T-helper 17 cell (primary cell): ENCODE measurements around the gene DHX16. TPM values are rescaled to one million over a fixed set of nuclear protein-coding genes. Genes with fewer than 3 reads are reported as not detected.

Experiments used
- ATAC-seq: fragments of 150-1000 bp; cut with Tn5 transposase; 2 replicates; pipeline ENCODE4 v1.10.0; 2021; ENCODE audit warnings: mild to moderate bottlenecking, moderate library complexity
- DNase-seq, 3 donors: peaks; one replicate each; pipeline versions ENCODE4 v3.0.0 to v3.0.0-alpha.2; 2020 to 2021
- H3K9me3 ChIP-seq: one replicate; pipeline ENCODE4 v1.7.0; 2013; ENCODE audit warnings: low read length, mild to moderate bottlenecking; ENCODE audit not compliant: control insufficient read depth, poor library complexity, severe bottlenecking
- H3K27ac Mint-ChIP-seq: one replicate; pipeline ENCODE4 v1.8.0; 2022; ENCODE audit warnings: mild to moderate bottlenecking, moderate library complexity, mixed read lengths
- H3K27me3 Mint-ChIP-seq: one replicate; pipeline ENCODE4 v1.8.0; 2022; ENCODE audit warnings: mixed read lengths
- H3K36me3 Mint-ChIP-seq: one replicate; pipeline ENCODE4 v1.8.0; 2022; ENCODE audit warnings: low read depth, mixed read lengths
- H3K4me1 Mint-ChIP-seq: one replicate; pipeline ENCODE4 v1.8.0; 2022; ENCODE audit warnings: mild to moderate bottlenecking, mixed read lengths
- H3K4me3 Mint-ChIP-seq: one replicate; pipeline ENCODE4 v1.8.0; 2022; ENCODE audit warnings: mild to moderate bottlenecking, moderate library complexity, mixed read lengths
- total RNA-seq, 4 donors: library from RNA in 2 of 4; stranded (reverse) in 2 of 4; gene quantifications; one replicate each; pipeline ENCODE4 v1.2.3 and lab custom pipeline; 2022 to 2026

DHX16 gene
- total RNA-seq, 2 donors from 2014 or later, result 23.5 to 25.6 TPM

- H3K4me1 Mint-ChIP-seq, result peaks cover 48% of the 10 kb centered on the region
- peaks cover 23% of the 10 kb centered on the region for H3K36me3 Mint-ChIP-seq
- peak overlapping the region; percentile 97 for H3K27ac Mint-ChIP-seq
- H3K4me3 Mint-ChIP-seq, result peak overlapping the region; percentile 100
- no peaks in the 10 kb centered on the region for H3K27me3 Mint-ChIP-seq
- no peak for ATAC-seq
- H3K9me3 ChIP-seq, result no peaks in the 10 kb centered on the region
- no peak for DNase-seq
Measured at GRCh38 chr6:30688569-30688968, 15.8 kb upstream of the DHX16 start.

GRCh38 chr6:30687659-30688431 lies 15.0 kb upstream of the DHX16 start:
- peaks cover 48% of the 10 kb centered on the region for H3K4me1 Mint-ChIP-seq
- H3K27ac Mint-ChIP-seq, result peak overlapping the region; percentile 97
- H3K27me3 Mint-ChIP-seq, result no peaks in the 10 kb centered on the region
- no peaks in the 10 kb centered on the region for H3K9me3 ChIP-seq
- H3K4me3 Mint-ChIP-seq, result peak overlapping the region; percentile 100
- ATAC-seq (no peak), DNase-seq (no peak)
- peaks cover 26% of the 10 kb centered on the region for H3K36me3 Mint-ChIP-seq

DNA sequence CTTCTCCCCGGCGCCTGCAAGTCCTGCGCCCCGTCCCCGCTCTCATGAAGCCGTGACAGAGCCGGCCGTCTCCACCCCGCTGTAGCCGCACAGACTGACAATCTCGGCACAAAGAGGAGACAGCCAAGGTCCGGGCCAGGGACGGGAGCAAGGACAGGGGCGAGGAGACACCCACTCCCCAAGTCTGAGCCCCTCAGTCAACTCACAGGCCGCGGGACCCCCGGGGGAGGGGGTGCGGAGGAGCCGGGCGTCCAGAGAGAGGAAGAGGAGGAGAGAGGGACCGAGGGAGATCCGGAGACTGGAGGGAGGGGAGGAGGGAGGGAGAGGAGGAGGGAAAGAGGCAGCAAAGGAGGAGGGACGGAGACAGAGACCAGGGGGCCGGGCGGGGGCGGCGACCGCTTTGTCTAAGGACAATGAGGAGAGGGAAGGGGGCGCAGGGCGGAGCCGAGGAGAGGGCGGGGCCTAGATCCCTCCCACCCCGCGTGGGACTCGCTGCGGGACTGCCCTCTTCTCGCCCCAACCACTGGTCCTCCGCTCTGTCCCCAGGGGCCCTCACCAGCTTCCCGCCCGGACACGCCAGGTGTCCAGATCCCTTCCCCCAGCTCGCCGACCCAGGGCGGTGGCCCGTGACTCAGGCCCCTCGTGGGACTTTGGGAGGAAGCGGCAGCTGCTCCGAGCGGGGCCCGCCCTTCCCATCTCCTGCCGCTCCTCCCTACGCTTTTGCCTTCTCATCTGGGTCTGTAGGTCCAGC lies 14.3 kb upstream of the DHX16 start:
- peak; percentile 36 for ATAC-seq
- H3K4me3 Mint-ChIP-seq, result peak overlapping the region; percentile 100
- peaks cover 29% of the 10 kb centered on the region for H3K36me3 Mint-ChIP-seq
- peak overlapping the region; percentile 97 for H3K27ac Mint-ChIP-seq
- peaks cover 52% of the 10 kb centered on the region for H3K4me1 Mint-ChIP-seq
- peak; percentile 32 to 77 (median 76) for DNase-seq
- H3K27me3 Mint-ChIP-seq, result no peaks in the 10 kb centered on the region
- no peaks in the 10 kb centered on the region for H3K9me3 ChIP-seq

DNA sequence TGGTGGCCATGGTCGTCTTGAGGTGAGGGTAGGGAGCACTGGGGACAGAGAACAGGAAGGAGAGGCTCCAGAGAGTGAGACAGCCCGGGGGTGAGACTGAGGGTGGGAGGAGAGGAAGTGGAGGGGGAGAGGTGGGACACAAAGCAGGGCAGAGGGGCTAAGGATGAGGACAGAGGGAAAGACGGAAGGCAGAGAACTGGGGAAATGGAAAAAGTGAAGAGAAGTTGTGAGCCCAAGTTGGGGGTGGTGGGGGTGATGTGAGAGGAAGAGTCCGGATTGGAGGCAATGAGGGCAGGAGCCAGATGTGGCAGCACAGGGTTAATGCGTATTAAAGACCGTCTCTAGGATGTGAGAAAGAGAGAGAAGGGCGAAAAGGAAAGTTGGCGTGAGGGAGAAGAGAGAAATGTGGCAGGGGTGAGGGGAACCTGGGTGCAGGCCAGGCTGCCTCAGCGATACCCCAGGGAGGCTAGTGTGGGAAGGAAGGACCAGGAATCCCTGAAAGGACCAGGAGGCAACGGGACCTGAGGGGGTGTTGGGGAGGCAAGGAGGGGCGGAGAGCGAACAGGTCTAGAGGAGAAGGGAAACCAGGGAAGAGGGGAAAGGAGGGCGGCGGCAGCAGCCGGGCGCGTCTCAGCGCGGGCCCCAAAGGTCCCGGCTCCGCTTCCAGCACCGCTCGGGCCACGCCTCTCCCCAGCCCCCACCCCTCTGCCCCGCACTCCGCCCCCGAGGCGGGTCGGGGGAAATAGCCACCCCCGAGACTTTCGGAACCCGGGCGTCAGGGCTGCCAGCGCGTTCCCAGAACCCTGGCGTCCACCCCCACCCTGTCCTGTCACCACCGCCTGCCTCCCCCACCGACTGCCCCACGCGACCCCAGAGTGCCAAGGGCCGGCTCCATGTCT lies 13.5 kb upstream of the DHX16 start, which contains the start of gene PPP1R18:
Gene PPP1R18 (minus strand): TSS at position 637 of the 899 bp plus-strand sequence. CDS start 627 bp downstream, at position 10.
- Mint-ChIP-seq H3K4me3 (peak within 1 kb of the TSS; percentile 100), H3K4me1 (peaks cover 56% of the 10 kb centered on the region), H3K27me3 (no peaks in the 10 kb centered on the region), H3K27ac (peak within 1 kb of the TSS; percentile 97), H3K36me3 (peaks cover 30% of the 10 kb centered on the region)
- peak; percentile 69 to 80 (median 78) for DNase-seq
- H3K9me3 ChIP-seq, result no peaks in the 10 kb centered on the region
- ATAC-seq, result peak; percentile 61

- no peaks in the 10 kb centered on the region for H3K27me3 Mint-ChIP-seq
- peaks cover 57% of the 10 kb centered on the region for H3K4me1 Mint-ChIP-seq
- H3K36me3 Mint-ChIP-seq, result peaks cover 34% of the 10 kb centered on the region
- H3K27ac Mint-ChIP-seq, result peak overlapping the region; percentile 97
- ATAC-seq (no peak), DNase-seq (peak in 1 of 3 donors; percentile 18)
- peak overlapping the region; percentile 100 for H3K4me3 Mint-ChIP-seq
- no peaks in the 10 kb centered on the region for H3K9me3 ChIP-seq
Measured at GRCh38 chr6:30685157-30686008, 12.6 kb upstream of the DHX16 start.

GRCh38 chr6:30684386-30685156 lies 11.8 kb upstream of the DHX16 start:
- ATAC-seq, result no peak
- peaks cover 34% of the 10 kb centered on the region for H3K36me3 Mint-ChIP-seq
- H3K4me1 Mint-ChIP-seq, result peaks cover 55% of the 10 kb centered on the region
- H3K27ac Mint-ChIP-seq, result peak overlapping the region; percentile 97
- H3K4me3 Mint-ChIP-seq, result peak overlapping the region; percentile 100
- H3K27me3 Mint-ChIP-seq, result no peaks in the 10 kb centered on the region
- H3K9me3 ChIP-seq, result no peaks in the 10 kb centered on the region
- DNase-seq, result peak in 2 of 3 donors; percentile 23 to 40

DNA sequence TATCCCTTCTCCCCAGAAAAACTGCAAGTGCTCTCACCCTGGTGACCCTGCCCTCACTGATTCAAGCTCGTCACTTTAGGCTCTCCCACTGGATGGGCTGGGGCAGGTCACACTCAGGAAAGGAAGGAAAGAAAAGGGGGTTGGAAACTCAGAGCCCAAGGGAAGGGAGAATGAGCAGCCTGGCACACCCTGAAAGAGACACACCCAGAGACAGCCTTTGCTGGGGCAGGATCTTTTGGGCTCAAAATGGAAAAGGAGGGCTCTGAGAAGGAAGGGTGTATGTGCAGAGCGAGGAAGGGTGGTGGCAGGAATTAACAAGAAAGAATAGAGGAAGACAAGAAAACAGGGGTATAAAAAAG lies 11.2 kb upstream of the DHX16 start:
- H3K4me1 Mint-ChIP-seq, result peaks cover 55% of the 10 kb centered on the region
- H3K27ac Mint-ChIP-seq, result peak overlapping the region; percentile 97
- H3K9me3 ChIP-seq, result no peaks in the 10 kb centered on the region
- DNase-seq (no peak), ATAC-seq (no peak)
- peaks cover 36% of the 10 kb centered on the region for H3K36me3 Mint-ChIP-seq
- H3K27me3 Mint-ChIP-seq, result no peaks in the 10 kb centered on the region
- H3K4me3 Mint-ChIP-seq, result peak overlapping the region; percentile 100

GRCh38 chr6:30683183-30683979 lies 10.6 kb upstream of the DHX16 start:
- ATAC-seq (no peak), DNase-seq (no peak)
- Mint-ChIP-seq H3K27ac (peak overlapping the region; percentile 97), H3K4me3 (peak overlapping the region; percentile 100), H3K36me3 (peaks cover 37% of the 10 kb centered on the region), H3K27me3 (no peaks in the 10 kb centered on the region), H3K4me1 (peaks cover 53% of the 10 kb centered on the region)
- no peaks in the 10 kb centered on the region for H3K9me3 ChIP-seq

DNA sequence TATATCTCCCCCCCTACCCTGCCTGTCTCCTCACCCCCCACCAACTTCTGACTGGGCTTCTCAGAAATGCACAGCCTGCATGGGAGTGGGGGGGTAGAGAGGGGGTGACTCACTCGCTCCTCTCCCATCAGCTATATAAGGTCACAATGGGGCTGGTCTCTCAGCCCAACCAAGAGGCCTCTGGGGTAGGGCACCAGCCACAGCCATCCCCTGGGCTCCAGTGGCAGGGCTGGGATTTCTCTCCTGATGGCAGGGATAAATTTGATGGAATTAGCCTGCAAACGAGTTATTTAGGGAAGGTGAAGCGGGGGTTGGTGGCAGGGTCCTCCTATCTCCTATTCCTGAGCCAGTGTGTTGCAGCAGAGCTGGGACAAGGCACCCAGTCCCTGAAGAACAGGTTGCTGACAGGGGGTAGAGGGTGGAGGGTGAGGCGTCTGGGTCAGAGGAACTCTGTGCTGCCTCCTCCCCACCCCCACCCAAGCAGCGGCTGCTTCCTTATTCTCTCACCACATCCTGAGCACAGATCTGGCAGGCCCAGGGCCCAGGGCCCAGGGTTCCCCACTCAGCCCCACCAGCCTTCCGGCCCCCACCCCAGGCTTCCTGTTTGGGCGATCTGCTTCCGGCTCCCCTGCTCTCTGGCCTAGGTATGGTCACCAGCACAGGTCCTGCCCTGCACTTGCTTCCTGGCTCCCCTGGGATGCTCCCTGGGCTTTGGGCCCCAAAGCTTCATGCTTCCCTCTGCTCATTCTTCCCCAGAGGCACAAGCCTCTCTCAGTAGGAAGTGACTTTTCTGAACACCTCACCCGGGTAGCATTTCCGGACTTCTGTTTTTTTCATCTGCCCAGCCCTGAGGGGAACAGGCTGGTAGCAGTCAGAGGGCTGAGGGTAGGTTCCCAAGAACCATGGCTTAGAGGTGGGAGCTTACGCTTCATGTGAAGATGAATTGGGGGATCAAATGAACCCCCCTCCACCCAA lies 9.6 kb upstream of the DHX16 start:
- H3K27ac Mint-ChIP-seq, result peak overlapping the region; percentile 97
- peaks cover 45% of the 10 kb centered on the region for H3K4me1 Mint-ChIP-seq
- DNase-seq, result peak; percentile 73 to 82 (median 77)
- no peaks in the 10 kb centered on the region for H3K9me3 ChIP-seq
- no peaks in the 10 kb centered on the region for H3K27me3 Mint-ChIP-seq
- peak; percentile 77 for ATAC-seq
- peak overlapping the region; percentile 100 for H3K4me3 Mint-ChIP-seq
- H3K36me3 Mint-ChIP-seq, result peaks cover 37% of the 10 kb centered on the region

DNA sequence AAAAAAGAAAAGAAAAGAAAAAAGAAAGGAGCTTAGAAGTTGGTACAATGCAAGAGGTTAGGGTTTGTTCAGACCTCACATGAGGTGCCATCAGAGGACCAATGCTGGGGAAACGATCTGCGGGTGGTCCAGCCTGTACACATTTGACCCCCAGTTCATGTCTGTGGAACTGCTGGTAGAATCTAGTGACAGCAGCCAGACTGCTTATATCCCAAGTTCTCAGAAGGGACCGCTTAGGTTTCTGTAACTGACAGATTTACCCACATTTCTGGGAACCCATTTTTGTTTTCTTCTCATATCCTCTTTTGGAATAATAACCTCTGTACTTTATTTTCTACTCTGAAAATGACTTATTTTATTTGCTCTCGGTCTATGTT lies 8.9 kb upstream of the DHX16 start:
- ATAC-seq (no peak), DNase-seq (no peak)
- no peaks in the 10 kb centered on the region for H3K9me3 ChIP-seq
- H3K27me3 Mint-ChIP-seq, result no peaks in the 10 kb centered on the region
- H3K4me1 Mint-ChIP-seq, result peaks cover 45% of the 10 kb centered on the region
- peak overlapping the region; percentile 100 for H3K4me3 Mint-ChIP-seq
- peaks cover 37% of the 10 kb centered on the region for H3K36me3 Mint-ChIP-seq
- peak overlapping the region; percentile 97 for H3K27ac Mint-ChIP-seq
